Measurements from ENCODE around the gene SHFL. TPM values are rescaled to one million over a fixed set of nuclear protein-coding genes. Genes with fewer than 3 reads are reported as not detected.

SHFL gene
- total RNA-seq, 2 donors from 2014 or later: 61.9 to 83.1 TPM

DNA sequence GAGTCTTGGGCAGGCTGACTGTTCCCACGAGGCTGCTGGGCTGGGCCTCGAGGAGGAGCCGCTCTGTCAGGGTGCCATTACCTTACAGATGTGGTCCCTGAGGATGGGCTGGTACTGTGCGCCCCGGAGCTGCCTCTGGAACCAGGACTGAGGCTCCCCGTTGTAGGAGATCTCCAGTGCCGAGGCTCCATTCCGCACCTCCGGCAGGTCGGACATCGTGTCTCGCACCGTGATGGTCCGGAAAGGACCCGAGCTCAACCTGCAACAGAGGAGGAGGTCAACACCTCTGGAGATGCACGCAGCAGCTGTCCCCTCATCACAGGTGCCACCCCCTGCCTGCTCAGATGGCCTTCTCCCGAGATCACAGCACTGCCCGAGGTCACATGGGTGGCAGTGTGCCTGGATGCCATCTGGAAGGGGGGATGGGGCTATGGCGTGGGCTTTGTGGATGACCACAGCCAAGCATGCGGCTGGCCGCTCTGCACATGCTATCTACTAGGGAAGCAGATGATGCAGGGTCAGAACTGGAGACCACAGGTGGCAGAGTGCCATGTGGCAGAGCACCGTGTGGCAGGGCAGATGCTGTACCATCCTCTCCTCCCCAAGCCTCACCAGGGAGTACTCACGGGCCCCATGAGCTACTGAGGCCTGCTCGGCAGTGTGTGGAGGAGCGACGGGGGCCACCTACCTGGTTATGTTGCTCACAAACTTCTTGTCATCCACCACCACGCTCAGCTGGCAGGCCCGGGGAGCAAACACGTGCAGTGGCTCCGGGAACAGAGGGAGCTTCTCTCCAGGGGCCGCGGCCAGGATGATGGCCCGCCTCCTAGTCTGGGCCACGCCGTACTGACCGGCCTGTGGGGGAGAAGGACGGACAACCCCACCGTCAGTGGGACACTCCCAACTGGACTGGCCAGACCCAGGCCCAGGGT is 51.9 kb downstream of the SHFL start:
- DNase-seq (ENCODE audit: low spot score) (no peak), ATAC-seq (peak in 1 of 2 donors; percentile 37)
- Mint-ChIP-seq H3K27ac (no peak overlapping the region), H3K27me3 (no peaks in the 10 kb centered on the region), H3K4me3 (no peak overlapping the region), H3K9me3 (no peaks in the 10 kb centered on the region), H3K4me1 (ENCODE audit: low read depth in 2 of 2) (peaks cover 4% of the 10 kb centered on the region in 2 donors), H3K36me3 (peaks cover 5% of the 10 kb centered on the region)

GRCh38 chr19:10138879-10139795 is 53.0 kb downstream of the SHFL start:
- DNase-seq (ENCODE audit: low spot score) (no peak), ATAC-seq (no peak)
- Mint-ChIP-seq H3K4me1 (ENCODE audit: low read depth in 2 of 2) (peaks cover 3 to 4% of the 10 kb centered on the region in 2 donors), H3K27ac (no peak overlapping the region), H3K4me3 (no peak overlapping the region), H3K9me3 (no peaks in the 10 kb centered on the region), H3K36me3 (peaks cover 5% of the 10 kb centered on the region), H3K27me3 (no peaks in the 10 kb centered on the region)

DNA sequence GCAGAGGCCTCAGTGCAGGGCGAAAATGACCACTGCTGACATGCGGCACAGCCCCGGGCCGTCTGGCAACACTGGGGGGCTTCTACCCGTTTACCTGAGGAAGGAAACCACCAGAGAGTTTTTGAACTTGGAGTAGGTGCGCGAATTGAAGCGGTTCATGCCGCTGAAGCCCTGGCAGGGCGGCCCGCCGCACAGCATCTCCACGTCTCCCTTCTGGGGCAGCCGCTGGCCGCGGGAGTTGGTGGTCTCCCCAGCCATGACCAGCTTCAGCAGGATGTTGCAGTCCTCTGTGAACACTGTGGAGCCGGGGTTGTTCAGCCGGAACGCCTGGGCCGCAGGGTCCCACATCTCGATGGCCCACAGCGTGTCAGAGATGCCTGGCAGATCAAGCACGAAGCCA is 53.8 kb downstream of the SHFL start:
- H3K4me1 Mint-ChIP-seq (ENCODE audit: low read depth in 2 of 2): peaks cover 3 to 4% of the 10 kb centered on the region in 2 donors
- ATAC-seq (no peak), DNase-seq (ENCODE audit: low spot score) (no peak)
- no peak overlapping the region for H3K27ac Mint-ChIP-seq
- no peaks in the 10 kb centered on the region for H3K9me3 Mint-ChIP-seq
- no peaks in the 10 kb centered on the region for H3K27me3 Mint-ChIP-seq
- no peak overlapping the region for H3K4me3 Mint-ChIP-seq
- H3K36me3 Mint-ChIP-seq: peaks cover 5% of the 10 kb centered on the region

DNA sequence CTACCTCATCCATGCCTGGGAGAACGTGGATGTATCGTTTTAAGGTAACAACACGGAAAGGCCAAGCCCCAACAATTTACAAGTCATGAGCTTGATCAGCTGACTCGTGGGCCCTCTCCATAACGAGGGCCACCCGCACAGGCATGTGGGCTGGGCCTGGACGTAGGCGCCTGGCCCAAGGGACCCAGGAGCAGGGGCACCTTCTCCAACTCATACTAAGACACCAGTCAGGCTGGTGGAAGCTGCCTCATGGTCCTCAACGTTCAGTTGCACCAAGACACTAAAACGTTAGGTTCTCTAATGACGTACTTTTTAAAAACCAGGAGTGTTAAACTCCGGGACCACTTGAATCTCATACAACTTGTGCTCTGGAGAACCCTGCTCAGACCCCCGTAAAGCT is 55.4 kb downstream of the SHFL start:
- Mint-ChIP-seq H3K27me3 (no peaks in the 10 kb centered on the region), H3K4me3 (no peak overlapping the region), H3K4me1 (ENCODE audit: low read depth in 2 of 2) (peaks cover 3 to 4% of the 10 kb centered on the region in 2 donors), H3K9me3 (no peaks in the 10 kb centered on the region), H3K36me3 (peaks cover 9% of the 10 kb centered on the region), H3K27ac (no peak overlapping the region)
- DNase-seq (ENCODE audit: low spot score) (no peak), ATAC-seq (no peak)

DNA sequence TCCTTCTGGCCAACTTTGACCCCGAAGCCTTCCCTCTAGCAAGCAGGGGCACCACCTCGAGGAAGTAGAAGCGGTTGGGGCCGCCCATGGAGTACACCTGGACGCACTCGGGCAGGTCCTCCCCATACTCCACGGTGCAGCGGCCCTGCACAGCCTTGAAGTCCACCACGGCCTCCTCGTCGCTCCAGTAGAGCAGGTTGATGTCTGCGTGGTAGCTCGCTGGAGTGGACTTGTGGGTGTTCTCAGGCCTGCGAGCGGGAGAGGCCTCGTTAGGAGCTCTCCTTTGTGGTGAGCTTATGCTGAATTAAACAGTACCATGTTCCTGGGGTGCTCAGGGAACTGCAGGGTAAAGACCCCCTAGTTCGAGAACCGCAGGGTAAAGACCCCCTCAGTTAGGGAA is 55.9 kb downstream of the SHFL start:
- H3K4me3 Mint-ChIP-seq: no peak overlapping the region
- H3K27me3 Mint-ChIP-seq: no peaks in the 10 kb centered on the region
- ATAC-seq: no peak
- H3K9me3 Mint-ChIP-seq: no peaks in the 10 kb centered on the region
- peaks cover 3 to 4% of the 10 kb centered on the region in 2 donors for H3K4me1 Mint-ChIP-seq (ENCODE audit: low read depth in 2 of 2)
- peaks cover 11% of the 10 kb centered on the region for H3K36me3 Mint-ChIP-seq
- no peak for DNase-seq (ENCODE audit: low spot score)
- H3K27ac Mint-ChIP-seq: no peak overlapping the region

Other genes with a start within 250 kb of the SHFL start
- not detected for gene OLFM2, start 149.8 kb upstream of the SHFL start, total RNA-seq
- gene COL5A3, start 75.8 kb upstream of the SHFL start, total RNA-seq: not detected
- not detected for gene RDH8, start 72.8 kb upstream of the SHFL start, total RNA-seq
- gene ANGPTL6, start 16.4 kb downstream of the SHFL start, total RNA-seq: 1 to 10 TPM; 5.1 to 5.2 TPM
- 100 to 1,000 TPM; 114 to 178 TPM for gene PPAN, start 20.0 kb downstream of the SHFL start, total RNA-seq
- 10 to 100 TPM; 35.0 to 35.6 TPM for gene P2RY11, start 25.4 kb downstream of the SHFL start, total RNA-seq
- 100 to 1,000 TPM; 245 to 329 TPM for gene EIF3G, start 33.6 kb downstream of the SHFL start, total RNA-seq
- gene DNMT1, start 108.6 kb downstream of the SHFL start, total RNA-seq: 100 to 1,000 TPM; 322 to 576 TPM
- gene S1PR2, start 145.0 kb downstream of the SHFL start, total RNA-seq: 1 to 10 TPM; 6.2 to 6.5 TPM
- 100 to 1,000 TPM in 1 of 2 donors, 10 to 100 TPM in 1; 79.1 to 140 TPM for gene MRPL4, start 165.9 kb downstream of the SHFL start, total RNA-seq
- 100 to 1,000 TPM; 106 to 264 TPM for gene ICAM1, start 184.8 kb downstream of the SHFL start, total RNA-seq
- 1 to 10 TPM; 1.4 to 2.1 TPM for gene ICAM4, start 200.6 kb downstream of the SHFL start, total RNA-seq
- gene ICAM5, start 203.6 kb downstream of the SHFL start, total RNA-seq: under 1 TPM; 0.78 to 0.83 TPM
- gene ZGLP1, start 223.5 kb downstream of the SHFL start, total RNA-seq: 1 to 10 TPM; 2.5 to 7.3 TPM
- 10 to 100 TPM; 11.4 to 26.4 TPM for gene FDX2, start 229.7 kb downstream of the SHFL start, total RNA-seq
- 100 to 1,000 TPM in 1 of 2 donors, 10 to 100 TPM in 1; 81.1 to 131 TPM for gene RAVER1, start 247.2 kb downstream of the SHFL start, total RNA-seq